ENCODE data around the gene GPA33.

The GPA33 gene

GRCh38 chr1:167117225-167117624 is 27.0 kb upstream of the GPA33 start:
- no peak for DNase-seq (ENCODE audit: low spot score)

- DNase-seq (ENCODE audit: low spot score), result no peak
These were observed 26.0 kb upstream of the GPA33 start for GRCh38 chr1:167116174-167116573.

- DNase-seq (ENCODE audit: low spot score), result no peak
These were observed 25.5 kb upstream of the GPA33 start for GRCh38 chr1:167115655-167116054.

- no peak for DNase-seq (ENCODE audit: low spot score)
These were observed 24.5 kb upstream of the GPA33 start for GRCh38 chr1:167114725-167115124.

- DNase-seq (ENCODE audit: low spot score), result no peak
These were observed 21.9 kb upstream of the GPA33 start for GRCh38 chr1:167111868-167112709.

- no peak for DNase-seq (ENCODE audit: low spot score)
These were observed 20.4 kb upstream of the GPA33 start for GRCh38 chr1:167110586-167110985.

GRCh38 chr1:167109125-167109524 is 18.9 kb upstream of the GPA33 start:
- no peak for DNase-seq (ENCODE audit: low spot score)

- DNase-seq (ENCODE audit: low spot score), result no peak
These were observed 17.3 kb upstream of the GPA33 start for GRCh38 chr1:167107456-167107855.

GRCh38 chr1:167106119-167106461 is 15.9 kb upstream of the GPA33 start:
- DNase-seq (ENCODE audit: low spot score), result no peak

- DNase-seq (ENCODE audit: low spot score), result peak; percentile 45
These were observed 15.3 kb upstream of the GPA33 start for GRCh38 chr1:167105271-167106118.

GRCh38 chr1:167104256-167104633 is 14.1 kb upstream of the GPA33 start:
- DNase-seq (ENCODE audit: low spot score), result no peak

- DNase-seq (ENCODE audit: low spot score), result no peak
These were observed 12.9 kb upstream of the GPA33 start for GRCh38 chr1:167102906-167103573.

- DNase-seq (ENCODE audit: low spot score), result no peak
These were observed 11.6 kb upstream of the GPA33 start for GRCh38 chr1:167101754-167102153.

- DNase-seq (ENCODE audit: low spot score), result no peak
These were observed 10.6 kb upstream of the GPA33 start for GRCh38 chr1:167100730-167101129.

- DNase-seq (ENCODE audit: low spot score), result no peak
These were observed 9.7 kb upstream of the GPA33 start for GRCh38 chr1:167099851-167100250.

GRCh38 chr1:167095368-167095767 is 5.2 kb upstream of the GPA33 start:
- DNase-seq (ENCODE audit: low spot score), result no peak

GRCh38 chr1:167094690-167095089 is 4.5 kb upstream of the GPA33 start:
- DNase-seq (ENCODE audit: low spot score), result no peak

GRCh38 chr1:167093846-167094516 is 3.8 kb upstream of the GPA33 start, which contains the start of gene STYXL2:
TSS of gene STYXL2 (plus strand) at chr1:167094075. CDS start at chr1:167094850, 775 bp downstream.
- DNase-seq (ENCODE audit: low spot score), result no peak

GRCh38 chr1:167092653-167093052 is 2.5 kb upstream of the GPA33 start:
- no peak for DNase-seq (ENCODE audit: low spot score)

GRCh38 chr1:167089939-167090313 is 251 bp downstream of the GPA33 start:
- no peak for DNase-seq (ENCODE audit: low spot score)

- DNase-seq (ENCODE audit: low spot score), result no peak
These were observed 1.3 kb downstream of the GPA33 start for GRCh38 chr1:167088746-167089417.

GRCh38 chr1:167086768-167087167 is 3.4 kb downstream of the GPA33 start:
- DNase-seq (ENCODE audit: low spot score), result no peak
